Activated CD4-positive, alpha-beta T cell treated with anti-CD3 and anti-CD28 coated beads, Interleukin-2, amount 50 U/mL, for 4 hours (primary cell): ENCODE results near the gene CMIP.

ENCODE experiments used
- DNase-seq, 2 experiments: peaks; one replicate each; pipeline ENCODE4 v3.0.0-alpha.2; 2020

CMIP gene

DNA sequence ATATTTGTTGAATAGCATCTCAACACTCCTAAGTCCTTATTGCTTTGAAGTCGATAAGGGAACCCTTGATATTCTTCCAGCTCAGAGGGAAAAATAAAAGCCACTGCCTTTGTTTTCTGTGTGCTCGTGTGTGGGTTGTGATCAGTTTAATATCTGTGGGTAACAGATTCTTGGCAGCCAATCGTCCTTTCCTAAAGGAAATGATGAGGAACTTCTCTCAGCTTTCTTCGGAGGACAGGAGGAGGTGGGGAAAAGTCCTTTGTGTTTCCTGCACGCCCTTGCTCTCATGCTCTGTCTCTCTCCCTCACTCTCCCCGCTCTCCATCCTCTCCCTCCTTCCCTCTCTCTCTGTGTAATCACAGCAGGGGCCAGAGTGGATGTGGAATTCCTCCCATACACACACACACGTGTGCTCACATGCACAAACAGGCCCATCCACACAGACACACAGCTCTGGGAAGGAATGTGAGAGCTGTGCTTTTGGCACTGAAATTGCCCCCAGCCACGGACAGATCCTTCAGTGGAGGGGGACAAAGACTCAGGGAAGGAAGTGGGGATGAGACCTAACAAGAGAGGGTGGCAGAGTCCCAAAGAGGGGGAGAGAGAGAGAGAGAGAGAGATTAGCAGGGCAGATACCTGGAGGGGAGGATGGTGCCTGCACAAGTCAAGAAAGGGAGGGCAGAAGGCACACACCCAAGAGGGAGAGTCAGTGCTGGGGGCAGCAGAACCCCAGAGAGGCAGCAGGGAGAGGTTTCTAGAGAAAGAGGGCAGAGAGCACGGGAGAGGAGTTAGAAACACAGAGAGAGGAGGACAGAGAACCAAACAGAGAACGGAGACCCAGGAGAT is 250.9 kb downstream of the CMIP start:
- DNase-seq: no peak

DNA sequence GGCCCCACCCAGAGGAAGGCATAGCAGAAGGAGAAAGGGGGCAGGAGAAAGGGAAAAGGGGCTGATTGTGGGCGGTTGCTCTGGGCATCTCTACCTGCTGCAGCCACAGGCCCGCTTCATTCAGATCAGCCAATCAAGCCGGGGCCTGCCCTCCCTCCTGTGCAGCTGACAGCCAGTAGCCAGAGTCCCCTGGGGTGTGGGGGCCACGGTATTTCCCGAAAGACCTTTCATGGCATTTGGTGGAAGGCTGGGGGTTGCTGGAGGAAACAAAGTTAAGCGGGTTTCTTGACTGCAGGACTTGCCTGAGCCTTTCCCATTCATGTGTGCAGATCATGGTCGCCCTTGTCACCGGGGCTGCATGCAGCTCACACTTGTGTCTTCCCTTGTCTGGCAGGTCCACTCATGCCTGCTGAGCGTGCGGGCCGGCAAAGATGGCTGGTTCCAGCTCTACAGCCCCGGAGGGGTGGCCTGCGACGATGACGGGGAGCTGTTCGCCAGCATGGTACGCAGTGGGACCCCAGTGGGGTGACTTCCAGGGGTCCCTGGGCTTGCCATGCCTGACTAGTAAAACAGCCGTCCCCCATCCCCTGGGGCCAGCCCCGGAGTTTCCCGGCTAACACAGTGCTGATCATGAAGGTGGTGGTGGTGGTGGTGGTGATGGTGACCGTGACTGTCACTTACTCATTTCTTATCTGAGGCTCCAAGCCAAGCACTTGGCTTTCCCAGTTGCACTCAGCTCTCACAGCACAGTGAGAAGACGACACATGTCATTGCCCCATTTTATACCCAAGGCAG is 251.8 kb downstream of the CMIP start:
- DNase-seq: no peak

DNA sequence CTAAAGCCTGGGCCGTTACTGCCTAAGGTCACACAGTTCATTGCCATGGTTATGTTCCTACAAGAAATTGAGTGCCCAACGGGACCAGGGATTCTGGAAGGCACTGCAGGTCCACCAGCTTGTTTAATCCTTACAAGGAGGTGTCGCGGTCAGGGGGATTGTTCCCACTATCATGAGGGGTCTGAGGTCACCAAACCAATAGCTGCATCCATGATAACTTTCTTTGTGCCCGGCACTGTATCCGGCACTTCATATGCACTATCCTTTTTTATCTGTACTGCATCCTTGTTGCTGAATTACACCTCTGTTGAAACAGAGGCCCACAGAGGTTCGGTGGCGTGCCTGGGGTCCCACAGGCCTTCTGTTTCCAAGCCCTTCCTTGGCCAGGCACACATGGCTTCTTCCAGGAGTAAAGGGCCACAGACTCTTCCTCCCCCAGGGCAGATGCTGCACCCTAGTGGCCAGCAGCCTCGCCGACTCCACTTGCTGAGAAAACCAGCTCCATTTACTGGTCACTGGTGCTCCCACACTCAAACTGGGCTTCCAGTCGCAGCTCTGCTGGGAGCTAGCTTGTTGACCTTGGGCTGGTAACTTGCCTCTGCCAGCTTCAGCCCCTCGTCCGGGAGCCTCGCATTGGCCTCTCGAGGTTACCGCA is 252.5 kb downstream of the CMIP start:
- DNase-seq: peak; percentile 39 to 46

DNA sequence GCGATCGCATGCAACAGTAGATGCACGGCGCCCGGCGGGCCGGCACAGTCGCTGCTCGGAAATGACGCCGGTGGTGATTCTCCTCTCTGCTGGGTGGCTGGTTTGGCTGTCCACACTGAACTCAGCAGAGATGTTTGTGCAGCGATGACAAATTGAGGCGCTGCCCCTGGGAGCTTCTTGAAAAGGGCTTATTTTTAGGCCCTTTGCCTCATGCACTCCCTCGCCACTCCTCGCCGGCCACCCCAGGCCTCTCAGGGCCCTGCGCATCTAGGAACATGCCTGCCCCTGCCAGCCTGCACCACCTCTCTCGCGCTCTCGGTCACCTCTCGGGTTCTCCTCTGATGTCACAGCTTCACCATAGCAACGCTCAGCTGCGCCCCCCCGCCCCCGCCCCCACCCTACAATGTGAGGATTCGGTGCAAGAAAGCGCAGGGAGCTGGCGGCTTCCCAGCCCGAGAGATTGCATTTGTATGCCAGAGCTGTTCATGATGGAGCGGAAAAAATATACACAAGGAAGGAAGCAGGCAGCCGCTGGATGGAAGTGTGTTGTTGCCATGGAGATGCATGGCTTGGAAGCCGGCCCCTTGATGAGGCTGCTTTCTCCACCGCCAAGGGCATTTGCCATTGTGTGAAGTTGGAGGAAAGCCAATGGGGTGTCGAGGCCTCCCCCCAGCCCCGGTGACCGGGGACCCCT is 253.2 kb downstream of the CMIP start:
- DNase-seq: no peak

DNA sequence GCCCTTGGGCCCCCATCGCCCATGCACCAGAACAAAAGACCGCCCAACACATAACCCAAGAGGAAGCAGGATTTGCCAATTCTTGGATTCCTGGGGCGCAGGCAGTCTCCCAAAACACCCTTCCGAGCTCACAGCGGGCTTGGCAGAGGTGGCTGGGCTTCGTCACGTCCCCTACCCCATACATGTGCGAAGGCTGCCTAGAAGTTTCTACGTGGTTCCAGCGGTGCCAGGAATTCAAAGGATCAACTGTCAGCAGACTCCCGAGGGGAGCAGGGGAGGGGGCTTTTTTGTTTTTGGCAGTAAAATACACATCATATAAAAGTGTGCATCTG is 253.7 kb downstream of the CMIP start:
- no peak for DNase-seq

DNA sequence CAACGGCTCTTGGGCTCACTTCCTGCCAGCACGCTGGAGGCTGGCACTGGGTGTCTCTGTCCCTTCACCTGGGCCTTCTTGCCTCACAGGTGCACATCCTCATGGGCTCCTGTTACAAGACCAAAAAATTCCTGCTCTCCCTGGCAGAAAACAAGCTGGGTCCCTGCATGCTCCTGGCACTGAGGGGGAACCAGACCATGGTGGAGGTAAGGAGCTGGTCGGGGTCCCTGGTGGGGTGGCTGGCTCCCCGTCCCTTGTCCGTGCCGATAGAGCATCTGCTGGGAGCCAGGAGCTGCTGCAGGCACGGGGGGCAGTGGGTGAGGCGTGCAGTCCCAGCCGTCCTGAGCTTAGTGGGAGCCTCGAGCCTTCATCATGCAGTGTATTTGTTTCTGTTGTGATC is 255.0 kb downstream of the CMIP start:
- no peak for DNase-seq

DNA sequence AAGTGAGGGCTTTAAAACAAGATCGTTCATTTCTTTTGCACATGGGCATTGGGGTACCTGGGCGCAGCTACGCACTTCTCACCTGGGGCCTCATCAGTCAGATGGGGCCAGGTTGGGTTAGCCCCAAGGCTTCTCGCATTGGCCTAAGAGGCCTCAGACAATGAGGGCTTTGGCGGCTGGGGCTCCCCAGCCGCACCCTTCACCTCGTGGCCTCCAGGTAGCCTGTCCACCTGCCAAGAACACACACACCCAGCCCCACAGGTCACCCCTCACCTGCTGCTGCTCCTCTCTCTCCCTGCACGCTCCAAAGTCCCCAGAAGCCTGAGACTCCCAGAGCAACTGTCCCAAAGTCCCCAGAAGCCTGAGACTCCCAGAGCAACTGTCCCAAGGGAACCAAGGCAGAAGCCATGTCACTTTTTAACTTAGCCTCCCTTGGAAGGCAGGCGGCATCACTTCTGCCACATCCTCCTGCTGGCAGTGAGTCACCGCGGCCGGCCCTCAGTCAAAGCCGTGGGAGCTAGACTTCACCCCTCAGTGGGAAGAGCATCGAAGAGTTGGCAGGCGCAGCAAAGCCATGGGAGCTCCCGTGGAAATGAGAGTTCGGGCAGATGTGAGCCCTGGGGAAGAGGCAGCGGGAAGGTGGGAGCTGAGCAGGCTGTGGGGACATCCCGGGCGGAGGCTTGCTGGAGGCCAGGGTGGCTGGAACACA is 255.6 kb downstream of the CMIP start:
- DNase-seq: no peak

DNA sequence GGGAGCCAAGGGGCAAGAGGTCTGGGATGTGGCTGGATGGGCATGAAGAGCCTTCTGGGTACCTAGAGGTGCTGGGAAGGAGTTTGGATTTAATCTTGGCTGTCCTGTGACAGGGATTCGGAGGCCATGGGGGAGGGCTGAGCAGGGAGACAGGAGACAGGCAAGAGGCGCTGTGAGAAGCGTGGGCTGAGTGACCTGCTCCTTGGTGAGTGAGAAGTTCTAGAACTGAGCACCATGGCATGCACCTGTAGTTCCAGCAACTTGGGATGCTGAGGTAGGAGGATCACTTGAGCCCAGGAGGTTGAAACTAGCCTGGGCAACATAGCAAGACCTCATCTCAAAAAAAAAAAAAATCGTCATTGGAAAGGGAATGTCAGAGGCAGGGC is 256.2 kb downstream of the CMIP start:
- DNase-seq: no peak

DNA sequence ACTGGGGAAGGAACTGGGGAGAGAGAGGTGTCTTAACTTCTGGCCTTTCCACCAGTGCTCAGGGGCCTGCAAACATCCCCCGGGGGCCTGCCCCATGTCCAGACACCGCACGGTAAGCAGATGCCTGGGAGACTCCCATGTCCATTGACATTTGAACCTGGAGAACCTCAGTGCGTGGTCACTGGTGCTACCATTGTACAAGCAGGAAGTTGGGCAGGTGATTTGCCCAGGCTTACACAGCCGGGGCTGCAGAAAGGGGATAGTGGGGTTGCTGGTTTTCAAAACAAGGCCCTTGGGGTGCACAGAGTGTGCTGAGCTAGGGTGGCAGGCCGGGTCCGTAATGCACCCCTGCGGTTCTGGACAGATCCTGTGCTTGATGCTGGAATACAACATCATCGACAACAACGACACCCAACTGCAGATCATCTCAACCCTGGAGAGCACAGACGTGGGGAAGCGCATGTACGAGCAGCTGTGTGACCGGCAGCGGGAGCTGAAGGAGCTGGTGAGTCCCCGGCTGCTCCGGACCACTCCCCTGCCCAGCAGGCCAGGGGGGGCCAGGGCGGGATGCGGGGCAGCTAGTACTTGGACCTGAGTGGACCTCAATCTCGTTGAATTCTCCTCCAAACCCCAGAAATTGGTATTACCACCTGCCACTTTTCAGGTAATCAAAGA is 256.8 kb downstream of the CMIP start:
- no peak for DNase-seq

DNA sequence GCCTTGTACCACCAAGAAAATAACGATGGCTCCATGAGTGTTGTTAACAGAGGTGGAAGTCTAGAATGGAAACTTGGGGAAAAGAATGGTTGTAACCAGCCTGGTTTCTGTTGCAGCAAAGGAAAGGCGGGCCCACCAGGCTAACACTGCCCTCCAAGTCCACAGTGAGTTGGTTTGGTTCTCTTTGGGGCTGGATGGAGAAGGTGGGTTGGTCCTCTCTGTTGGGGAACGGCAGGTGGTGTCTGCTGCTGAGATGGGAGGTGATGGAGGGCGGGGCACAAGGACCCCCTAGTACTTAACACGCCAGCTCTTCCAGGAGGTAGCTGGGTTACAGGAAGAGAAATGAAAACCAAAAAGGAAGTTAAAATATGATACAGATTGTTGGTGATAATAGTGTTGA is 257.9 kb downstream of the CMIP start:
- no peak for DNase-seq

DNA sequence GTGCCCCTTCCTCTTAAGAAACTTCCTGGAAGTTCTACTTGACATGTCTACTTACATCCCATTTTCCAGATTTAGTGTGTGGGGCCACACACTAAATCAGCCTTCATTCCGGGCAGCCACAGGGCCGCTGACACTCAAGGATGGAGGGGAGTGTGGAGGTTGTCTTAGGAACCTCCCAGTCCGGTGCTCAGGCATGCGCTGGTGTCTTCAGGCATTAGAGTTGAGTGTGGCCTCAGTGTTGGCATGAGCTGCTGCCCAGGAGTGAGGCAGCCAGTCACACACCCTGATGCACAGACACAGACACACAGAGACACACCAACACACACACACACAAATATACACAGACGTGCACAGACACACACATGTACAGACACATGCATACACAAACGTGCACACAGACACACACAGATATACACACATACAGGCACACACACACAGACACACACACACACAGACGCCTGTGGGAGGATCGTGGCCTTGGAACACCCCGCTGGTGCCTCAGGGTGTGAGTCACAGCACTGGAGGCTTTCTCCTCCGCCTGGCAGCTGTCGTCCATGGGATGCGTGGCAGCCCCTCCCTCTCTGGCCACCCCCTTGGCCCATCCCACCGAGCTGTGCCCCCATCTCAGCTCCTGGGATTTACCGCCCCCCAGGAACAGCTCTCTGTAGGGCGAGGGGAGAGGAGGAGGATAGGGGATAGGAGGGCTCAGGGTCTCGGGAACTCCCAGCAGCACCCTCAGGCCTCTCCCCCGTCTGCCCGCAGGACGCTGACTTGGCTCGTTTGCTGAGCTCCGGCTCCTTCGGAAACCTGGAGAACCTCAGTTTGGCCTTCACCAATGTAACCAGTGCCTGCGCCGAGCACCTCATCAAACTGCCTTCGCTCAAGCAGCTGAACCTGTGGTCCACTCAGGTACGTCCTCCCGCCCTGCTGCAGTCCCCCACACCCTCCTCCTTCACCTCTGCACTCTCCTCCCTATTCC is 258.9 kb downstream of the CMIP start:
- DNase-seq: no peak

DNA sequence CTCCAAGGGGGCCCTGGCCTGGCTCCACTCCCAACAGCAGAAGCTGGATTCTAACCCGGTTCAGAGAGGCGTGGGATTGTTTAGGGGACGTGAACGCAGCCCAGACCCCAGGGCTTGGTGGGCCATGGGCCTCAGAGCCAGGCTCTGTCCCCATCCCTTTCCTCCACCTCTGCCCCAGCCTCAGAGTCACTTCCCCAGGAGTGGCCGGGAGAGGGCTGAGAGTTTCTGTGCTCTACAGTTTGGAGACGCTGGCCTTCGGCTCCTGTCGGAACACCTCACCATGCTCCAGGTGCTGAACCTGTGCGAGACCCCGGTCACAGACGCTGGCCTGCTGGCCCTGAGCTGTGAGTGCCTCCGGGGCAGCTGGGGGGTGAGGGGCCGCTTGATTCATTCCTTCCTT is 260.7 kb downstream of the CMIP start:
- no peak for DNase-seq

DNA sequence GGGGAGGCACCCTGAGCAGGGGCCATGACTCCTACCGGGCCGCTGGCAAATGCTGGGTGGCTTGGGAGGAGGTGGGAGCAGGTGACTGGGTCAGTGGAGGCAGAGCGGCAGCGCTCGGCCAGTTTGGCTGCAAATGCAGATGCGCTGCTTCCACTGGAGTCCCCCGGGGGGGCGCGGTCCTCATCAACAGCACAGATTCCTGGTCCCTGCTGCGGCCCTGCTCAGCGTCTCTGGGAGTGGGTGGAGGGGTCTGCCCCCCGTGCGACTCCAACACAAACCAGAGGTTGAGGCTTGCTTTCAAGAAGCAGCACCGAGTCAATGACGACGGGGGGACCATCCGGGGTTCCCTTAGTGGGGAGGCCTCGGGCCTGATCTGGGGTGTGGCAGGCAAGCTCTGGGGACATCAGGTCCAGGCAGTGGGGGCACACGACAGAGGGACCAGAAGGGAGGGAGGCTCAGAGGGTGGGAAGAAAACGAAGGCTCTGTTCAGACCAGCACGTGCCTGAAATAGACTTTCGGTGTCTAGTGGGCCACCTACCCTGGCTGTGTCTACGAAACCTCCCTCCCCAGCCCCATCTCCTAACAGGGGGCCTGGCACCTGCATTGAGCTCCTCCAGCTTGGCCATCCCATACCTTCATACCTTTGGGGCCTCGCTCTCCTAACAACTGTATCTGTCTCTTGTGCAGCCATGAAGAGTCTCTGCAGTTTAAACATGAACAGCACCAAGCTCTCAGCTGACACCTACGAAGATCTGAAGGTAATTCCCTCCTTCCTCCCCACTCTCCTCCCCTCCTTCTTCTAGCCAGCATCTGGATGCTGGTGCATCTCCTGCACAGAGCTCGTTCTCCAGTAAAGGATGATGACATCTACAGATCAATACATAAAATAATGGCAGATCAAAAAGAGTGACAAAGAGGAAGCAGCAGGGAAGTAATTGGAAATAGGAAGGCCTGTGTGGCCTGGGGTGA is 262.0 kb downstream of the CMIP start:
- DNase-seq: no peak

DNA sequence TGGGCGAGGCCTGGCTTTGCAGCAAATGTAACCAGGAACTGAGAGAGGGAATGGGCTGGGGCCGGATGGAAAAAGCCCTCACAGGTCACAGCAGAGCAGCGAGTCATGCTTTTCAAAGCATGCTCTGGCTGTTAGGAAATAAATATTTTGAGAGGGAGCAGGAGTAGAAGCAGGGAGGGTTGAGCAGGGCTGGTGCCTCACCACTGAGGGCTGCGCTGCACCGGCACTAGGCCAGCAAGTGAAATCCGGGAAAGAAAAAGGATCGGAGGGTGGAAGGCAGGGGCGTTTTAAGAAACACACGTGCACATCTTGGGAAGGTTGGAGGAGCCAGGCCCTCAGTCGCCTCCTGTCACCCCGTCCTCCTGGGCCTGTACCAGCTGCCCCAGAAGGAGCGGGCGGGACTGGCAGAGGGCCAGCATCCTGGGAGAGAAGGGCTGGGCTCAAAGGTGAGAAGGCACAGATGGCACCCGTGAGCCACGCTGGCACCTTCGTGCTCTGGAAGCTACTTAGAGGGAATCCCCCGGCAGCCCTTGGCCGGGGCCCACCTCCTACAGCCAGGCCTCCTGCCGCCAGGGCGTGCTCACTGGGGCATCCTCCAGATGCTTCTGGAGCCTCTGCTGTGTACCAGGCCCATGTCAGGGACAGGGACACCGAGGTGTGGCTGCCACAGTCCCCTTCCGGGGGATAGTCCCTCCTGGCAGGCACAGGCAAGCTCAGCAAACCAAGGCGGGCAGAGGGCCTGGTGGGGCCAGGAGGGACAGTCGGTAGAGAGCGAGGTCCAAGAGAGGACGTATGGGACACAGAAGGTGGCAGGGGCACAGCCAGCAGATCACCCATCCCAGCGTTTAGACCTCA is 263.0 kb downstream of the CMIP start:
- no peak for DNase-seq

DNA sequence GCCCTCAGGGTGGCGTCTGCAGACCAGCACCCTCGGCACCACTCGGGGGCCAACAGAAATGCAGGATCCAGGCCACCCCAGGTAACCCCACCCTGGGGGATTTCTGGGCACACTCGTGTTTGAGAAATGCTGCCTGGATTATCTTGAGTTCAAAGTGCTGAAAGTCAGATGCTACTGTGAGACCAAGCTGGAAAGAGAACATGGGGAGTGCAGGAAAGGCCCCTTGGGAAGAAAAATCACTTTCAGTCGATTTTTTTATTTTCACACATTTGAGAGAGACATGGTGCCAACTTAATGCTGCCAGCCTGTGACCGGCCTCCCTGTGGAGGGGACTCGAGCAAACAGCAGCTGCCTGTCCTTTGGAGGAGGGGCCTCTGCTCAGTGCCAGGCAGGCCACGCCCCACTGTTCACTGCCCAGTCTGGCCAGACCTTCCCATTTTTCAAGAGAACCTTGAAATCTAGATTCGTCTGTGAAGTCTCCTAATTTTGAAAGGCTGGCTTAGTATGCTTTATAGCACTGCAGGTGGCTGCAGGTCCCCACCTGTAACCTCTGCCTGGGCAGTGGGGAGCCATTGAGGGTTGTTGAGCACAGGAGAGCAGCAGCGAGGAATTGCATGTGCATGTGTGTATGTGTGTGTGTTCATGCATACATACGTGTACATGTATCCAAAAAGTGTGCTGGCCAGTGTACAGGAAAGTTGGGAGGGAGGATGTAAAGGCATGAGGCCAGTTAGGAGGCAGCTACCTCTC is 263.8 kb downstream of the CMIP start:
- DNase-seq: no peak

DNA sequence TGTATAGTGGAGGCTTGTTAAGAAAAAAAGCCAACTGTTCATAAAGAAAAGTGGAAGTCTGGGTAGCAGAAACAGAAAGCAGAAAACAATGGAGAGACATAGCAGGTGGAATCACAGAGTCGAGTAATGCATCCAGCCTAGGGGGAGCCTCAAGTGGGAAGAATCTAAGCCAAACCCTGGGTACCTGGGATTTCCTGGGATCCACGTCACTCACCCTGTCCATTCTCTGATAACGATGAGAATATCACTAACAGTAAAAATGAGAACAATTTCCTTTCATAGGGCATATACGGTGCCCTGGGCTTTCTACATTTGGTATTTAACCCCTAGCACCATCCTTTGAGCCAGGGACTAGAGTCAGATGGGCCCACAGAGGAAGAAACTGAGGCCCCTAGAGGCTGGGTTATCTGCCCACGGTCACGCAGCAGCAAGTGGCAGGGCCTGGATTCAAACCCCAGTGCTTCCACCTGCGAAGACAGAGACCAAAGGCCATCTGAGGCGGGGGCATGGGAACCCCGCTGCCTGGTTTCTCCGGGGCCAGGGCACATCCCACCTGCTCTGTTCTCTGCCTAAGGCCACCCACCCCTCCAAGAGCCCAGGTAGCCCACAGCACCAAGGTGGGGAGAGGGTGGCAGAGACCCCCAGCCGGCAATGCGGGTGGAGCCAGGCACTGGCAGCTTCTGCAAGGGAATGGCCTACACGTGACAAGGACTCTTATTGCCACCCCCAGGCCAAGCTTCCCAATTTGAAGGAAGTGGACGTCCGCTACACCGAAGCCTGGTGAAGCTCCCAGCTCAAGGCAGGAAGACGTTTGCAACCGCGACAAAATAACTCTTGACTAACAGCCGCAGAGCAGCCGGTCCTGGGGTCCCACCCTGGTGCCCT is 264.6 kb downstream of the CMIP start:
- DNase-seq: no peak

DNA sequence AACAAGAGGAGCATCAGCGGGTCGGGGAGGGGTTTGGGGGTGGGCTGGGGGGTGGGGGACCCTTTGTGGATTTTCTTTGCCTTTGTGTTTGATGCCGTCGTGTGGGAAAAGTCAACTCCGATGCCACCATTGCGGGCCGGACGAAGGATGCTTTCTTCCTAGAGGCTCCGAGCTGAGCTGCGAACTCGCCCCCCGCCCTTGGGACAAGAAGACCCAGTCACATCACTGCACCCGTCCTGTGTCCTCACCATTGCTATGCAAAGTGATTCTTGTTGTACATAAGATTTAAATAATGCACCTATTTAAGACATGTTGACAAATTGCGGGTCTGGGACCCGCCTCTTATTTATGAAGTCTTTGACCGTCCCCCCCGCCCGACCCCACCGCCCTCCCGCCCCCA is 265.4 kb downstream of the CMIP start:
- no peak for DNase-seq
